HUDEP-2 (cell line): Measurements from ENCODE around the gene CELA1.

Experiments used
- DNase-seq, 76 experiments: peaks; one replicate each; lab custom pipeline; 2025; ENCODE audit not compliant: unreplicated experiment in 76 of 76; lab: John Stamatoyannopoulos, UW

Gene CELA1

DNA sequence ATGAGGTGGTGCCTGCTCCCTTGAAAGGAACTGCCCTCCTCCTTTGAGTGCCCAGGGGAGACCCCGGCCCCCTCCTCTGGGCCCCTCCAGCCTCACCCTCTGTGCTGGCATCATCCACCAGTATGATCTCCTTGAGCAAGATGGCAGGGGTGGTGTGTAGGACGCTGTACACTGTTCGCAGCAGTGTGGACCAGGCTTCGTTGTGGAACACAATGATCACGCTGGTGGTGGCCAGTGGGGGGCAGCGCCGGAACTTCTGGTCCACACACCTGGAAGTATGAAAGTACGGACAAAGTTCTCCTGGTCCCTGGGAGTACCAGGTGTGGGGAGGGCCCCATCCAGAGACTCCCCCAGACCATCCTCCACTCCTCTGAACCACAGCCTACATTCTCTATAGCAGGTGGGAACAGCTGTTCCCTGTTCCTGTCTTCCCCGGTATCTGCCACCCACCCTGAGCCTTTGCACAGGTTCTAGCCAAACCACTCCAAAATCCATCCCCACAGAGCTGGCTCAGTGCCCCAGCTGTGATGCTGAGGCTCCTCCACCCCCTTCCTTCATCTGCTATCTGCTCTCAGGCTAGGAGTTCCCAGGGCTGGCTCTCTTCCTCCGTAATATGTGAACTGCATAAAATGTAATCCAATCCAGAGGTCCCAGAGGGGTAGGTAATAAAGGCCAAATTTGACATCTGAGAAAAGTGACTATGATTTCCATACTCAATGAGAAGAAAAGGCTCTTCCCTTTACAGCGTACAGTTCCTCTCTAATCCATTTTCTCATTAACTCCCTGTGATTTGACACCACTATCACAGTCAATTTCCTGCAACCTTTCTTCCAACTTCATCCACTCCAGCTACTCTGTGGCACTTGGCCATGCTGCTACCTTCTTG is 30.9 kb upstream of the CELA1 start:
- DNase-seq, result no peak

DNA sequence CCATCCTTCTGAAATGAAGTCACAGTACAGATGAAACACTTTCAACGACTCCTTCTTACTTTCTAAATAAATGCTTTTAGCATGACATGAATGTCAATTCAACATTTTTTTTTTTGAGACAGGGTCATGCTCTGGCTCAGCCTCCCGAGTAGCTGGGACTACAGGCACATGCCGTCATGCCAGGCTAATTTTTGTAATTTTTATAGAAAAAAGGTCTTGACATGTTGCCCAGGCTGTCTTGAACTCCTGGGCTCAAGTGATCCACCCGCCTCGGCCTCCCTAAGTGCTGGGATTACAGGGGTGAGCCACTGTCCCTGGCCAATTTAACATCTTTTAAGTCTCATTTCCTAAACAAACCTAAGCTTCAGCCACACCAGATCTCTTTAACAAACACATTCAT is 28.4 kb upstream of the CELA1 start:
- DNase-seq, result no peak

DNA sequence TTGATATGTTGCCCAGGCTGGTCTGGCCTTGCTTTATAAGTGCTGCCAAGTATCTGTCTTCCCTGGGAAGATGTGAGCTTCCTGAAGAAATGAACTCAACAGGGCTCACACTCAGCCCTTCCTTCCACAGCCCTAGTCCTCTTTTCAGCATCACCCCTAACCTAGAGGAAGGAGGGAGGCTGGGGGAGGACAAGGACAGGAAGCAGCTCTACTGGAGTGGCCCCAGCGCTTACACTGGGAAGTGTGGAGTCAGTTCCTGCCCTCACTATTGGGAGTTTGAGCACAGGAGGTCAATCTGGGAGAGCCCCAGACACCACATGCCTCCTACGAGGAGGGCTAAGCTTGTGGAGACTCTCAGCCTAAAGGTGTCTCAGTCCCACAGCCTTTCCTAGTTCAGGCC is 27.9 kb upstream of the CELA1 start:
- no peak for DNase-seq

DNA sequence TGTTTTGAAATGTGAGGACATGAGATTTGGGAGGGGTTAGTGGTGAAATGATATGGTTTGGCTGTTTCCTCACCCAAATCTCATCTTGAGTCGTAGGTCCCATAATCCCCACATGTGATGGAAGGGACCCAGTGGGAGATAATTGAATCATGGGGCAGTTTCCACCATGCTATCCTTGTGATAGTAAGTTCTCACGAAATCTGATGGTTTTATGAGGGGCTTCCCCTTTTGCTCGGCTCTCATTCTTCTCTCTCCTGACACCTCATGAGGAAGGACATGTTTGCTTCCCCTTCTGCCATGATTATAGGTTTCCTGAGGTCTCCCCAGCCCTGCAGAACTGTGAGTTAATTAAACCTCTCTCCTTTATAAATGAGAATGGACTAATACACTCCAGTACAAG is 26.7 kb upstream of the CELA1 start:
- no peak for DNase-seq

DNA sequence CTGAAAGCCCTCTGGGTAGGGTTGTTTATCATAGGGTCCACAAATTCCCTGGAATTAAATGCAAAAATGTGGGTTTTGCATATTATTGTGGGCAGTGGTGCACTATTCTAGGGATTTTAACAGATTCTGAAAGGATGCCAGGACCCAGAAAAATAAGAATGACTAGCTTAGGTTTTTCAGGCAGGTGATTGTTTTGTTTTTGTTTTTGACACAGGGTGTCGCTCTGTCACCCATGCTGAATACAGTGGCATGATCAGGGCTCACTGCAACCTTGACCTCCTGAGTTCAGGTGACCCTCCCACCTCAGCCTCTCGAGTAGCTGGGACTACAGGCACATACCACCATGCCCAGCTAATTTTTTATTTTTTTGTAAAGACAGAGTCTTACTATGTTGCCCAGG is 25.5 kb upstream of the CELA1 start:
- DNase-seq, result no peak

DNA sequence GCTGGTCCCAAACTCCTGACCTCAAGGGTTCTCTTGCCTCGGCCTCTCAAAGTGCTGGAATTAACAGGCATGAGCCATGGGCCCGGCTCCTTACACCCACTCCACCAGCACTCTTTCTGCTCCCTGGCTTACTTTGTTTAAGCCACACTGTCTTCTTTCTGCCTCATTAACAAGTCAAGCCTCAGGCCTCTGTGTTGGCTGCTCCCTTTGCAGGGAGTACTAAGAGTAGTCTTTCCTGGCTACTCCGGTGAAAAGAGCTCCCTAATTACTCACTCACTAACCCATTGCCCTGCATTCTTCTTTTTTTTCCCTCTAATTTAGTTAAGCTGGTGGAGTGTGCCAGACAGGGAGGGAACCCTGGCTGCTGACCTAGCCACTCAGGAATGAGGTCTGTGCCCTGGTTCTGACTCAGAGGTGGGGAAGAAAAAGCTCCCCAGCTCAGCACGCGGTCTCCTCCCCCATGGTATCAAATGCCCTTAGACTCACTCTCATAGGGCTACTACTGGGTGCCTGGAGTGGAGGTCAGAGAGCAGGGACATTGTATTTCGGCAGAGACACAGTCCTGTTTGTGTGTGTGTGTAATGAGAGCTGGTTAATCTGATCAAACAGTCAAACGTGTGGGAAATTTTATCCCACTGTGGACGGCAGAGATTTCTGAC is 24.9 kb upstream of the CELA1 start:
- DNase-seq, result peak in 1 of 76 experiments; percentile 2

DNA sequence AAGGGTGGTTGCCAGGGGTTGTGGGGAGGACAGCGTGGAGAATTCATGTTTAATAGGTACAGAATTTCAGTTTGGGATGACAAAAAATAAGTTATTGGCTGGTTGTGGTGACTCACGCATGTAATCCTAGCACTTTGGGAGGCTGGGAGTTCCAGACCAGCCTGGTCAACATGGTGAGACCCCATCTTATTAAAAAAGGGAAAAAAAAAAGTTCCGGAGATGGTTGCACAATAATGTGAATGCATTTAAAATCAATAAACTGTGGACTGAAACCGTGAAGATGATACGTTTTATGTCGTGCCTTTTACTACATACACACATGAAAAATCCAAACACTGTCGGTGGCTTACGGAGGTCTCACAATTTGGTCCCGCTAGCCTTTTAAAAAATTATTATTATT is 24.2 kb upstream of the CELA1 start:
- no peak for DNase-seq

DNA sequence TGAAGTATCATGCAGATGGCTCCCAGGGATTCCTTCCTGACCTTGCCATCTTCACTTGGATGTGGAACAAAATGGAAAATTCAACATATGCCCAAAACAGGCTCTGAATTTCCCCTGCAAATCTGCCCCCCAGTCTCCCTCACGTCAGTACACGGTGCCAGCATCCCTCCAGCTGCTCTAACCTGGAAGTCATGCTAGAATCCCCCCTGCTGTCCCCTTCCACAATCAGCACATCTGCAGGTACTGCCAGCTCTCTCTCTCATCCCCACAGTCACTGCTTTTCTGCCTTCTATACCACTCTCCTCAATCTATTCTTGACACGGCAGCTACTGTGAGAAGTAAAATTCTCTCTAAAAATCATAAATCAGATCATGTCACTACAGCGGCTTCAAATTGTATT is 23.1 kb upstream of the CELA1 start:
- DNase-seq, result no peak

DNA sequence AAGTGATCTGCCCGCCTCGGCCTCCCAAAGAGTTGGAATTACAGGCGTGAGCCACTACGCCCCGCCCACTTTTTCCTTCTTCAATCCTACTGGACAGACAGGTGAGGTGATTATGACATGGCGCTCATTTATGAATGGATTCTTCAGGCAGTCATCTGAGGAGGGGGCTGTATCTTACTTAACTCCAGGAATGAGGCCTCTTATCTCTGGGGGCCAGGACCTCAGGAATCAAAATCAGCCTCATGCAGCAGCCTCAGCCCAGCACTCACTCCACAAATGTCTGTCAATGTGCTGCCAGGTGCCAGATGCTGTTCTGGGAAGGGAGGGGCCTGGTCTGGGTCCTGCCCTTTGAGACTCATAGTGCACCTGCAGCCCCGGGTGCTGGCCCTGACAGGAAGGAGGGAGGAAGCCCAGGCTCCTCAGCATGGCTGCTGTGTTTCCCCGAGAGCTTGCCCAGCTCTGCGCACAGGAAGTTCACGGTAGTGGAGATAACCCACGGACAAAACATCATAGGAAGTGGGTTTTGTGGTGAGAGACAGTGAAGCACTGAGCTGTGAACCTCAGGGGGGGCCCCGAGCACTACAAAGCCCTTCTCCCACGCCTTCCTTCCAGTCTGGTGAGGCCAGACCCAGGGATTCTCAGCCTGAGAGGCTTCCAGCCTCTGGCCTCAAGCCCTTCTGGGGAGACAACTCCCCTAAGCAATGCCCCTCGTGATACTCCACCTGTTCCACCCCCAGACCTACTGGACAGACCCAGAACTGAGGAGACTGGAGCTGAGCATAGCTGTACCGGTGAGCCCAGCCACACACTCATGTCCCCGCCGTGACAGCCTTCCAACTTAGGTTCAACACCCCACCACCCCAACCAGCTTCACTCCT is 22.4 kb upstream of the CELA1 start:
- peak in 12 of 76 experiments; percentile 10 to 35 (median 15) for DNase-seq

DNA sequence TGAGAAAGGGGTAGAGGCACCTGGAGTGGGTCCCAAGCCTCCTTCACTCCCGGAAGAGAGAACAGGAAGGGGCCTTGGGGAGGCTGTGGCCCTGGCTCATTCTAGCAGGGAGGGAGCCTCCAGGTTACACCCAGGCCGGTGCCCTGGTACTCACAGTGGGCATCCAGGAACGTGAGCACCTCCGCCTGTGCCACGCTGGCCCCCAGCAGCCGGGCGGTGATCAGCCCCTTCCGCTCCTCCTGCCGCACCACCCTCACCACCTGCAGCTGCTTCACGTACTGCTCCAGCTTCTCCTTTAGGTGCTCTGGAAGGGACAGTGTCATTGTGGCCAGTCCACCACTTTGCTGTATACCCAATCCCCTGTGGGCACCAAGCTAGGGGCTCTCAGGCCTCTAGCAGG is 18.8 kb upstream of the CELA1 start:
- no peak for DNase-seq

DNA sequence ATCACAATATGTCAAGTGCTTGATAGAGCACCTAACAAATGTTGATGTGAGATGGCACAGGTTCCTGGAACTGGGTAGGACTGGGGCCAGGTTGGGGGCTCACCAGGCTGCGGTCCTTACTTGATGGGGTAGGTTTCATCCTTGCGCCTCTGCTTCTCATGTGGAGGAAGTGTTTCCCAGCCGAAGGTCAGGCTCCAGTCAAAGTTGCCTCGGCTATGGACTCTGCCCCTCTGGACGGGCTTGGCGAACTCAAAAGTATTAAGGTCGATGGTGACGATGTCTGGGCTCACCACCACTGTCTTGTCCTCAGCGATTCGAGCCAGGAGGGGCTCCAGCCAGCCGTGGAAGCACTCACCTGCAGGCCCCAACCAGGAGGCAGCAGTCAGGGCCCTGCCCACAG is 17.5 kb upstream of the CELA1 start:
- DNase-seq, result no peak

DNA sequence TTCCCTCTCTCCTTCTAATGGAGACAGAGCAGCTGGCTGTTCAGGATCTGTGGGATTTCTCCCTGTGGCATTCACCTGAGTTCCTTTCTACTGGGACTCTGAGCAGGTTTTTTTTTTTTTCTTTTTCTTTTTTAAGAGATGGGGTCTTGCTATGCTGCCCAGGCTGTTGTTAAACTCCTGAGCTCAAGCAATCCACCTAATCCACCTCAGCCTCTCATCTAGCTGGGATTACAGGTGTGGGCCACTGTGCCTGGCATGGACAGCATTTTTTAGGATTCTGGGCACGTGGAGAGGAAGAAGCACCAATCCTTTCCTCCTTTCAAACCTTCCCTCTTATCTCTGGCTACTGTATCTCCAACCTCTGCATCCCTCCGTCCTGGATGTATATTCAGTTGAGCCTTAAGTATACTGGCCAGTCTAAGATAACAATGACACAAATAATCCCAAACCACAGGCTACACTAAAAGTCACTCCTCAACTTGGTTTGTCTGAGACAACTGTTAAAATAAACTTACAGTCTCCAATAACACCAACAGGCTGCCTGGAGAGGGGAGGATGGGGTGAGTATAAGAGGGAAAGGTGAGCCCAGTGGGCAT is 16.4 kb upstream of the CELA1 start:
- no peak for DNase-seq

DNA sequence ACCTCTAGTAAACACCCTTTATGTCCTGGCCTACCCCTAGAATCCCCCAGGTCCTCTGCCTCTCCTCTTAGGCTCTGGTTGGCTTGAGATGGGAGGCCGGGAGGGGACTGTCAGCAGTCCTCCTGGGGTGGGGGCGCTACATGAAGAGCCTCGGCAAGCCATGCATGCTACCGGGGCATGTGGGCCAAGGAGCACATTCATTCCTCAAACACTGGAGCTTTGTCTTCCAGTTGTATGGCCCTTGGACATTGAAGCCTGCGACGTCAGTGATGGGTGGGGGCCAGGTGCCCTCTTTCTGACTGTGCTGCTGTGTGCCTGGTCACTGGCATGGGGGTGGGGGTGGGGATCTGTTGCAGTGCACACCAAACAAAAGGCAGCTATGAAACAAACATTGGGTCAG is 15.8 kb upstream of the CELA1 start:
- DNase-seq, result no peak

DNA sequence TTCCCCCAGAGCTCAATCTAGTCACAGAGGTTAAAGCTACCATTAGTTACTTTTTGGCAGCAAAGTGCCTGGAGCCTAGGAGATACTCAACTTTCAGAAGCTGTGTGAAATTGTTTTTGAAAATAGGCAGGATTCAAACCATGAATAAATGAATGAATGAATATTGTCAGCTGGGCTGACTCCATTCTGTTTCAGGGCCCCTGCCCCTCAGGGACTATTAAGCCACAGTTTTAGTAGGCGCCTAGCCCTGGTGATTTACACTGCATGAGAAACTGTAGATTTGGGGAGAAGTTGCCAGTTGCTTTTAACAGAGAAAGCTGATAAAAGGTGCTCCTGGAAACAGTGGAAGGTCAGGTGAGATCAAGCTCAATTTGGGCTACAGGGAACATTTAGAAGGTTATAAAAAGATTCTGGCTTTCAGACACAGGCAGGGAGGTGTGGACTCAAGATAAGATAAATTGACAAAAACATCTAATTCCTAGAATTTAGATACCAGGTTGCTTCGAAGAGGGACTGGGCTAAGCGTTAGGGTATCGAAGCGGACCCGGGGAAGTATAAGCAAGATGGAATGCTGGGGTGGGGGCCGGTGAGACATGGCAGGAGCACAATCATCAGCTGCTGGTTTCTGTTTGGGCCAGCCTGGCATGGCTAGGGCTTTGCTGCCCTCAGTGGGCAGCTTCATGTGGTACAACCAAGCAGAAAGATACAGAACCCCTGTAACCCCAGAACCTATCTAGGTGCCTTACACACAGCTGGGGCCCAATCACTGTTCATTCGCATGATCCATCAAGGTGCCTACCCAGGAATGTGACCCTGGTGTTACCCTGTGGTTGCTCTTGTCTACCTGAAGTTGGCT is 14.9 kb upstream of the CELA1 start:
- DNase-seq, result peak in 3 of 76 experiments; percentile 2 to 6 (median 3)

DNA sequence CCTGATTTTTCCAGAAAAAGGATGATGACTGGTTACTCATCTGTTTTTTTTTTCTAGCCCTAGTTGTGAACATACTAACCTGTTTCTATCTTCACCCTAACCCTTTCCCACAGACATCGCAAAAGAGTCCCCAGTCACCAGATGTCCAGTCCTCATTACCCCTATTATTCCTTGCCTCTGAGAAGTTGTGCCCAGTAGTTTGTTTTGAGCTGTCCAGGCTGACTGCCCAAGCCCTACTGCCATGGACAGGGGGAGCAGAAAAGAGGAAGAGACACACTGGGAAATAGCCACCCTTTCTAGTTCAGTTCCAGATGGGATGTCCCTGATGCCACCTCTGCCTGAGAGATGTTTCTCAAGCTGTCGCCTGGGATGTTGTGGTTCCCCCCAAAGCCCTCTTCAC is 13.8 kb upstream of the CELA1 start:
- DNase-seq, result no peak

DNA sequence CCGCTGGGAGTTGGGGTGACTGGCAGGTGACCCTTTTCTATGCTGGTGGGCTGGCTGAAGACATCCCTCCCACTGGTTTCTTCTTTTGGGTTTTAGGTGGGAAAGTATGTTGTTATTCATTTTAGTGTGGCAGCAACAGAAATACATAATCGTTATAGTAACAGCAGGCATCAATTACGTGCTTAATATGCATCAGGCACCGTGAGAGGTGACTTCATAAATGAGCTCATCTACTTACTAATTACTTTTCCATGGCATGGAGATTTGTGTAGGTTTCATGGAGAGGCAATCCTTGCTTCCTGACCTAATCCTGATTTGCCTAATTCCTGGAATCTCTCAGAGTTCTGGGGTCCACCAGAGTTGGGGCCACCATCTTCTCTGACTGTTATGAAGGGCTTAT is 13.4 kb upstream of the CELA1 start:
- no peak for DNase-seq

DNA sequence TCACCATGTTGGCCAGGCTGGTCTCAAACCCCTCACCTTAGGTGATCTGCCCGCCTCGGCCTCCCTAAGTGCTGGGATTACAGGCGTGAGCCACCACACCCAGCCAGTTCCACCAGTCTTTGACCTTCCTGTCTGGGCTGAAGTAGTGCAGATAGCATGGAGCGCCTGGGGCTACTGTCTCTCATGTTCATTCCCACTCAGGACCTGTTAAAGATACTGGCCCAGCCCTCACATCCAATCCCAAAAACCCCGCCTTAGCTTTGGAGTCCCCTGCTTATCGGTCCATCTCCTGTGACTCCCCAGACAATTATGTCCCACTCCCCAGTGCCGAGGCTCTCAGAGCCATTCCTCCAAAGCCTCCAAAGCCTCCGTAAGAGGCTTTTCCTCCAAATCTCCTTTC is 12.0 kb upstream of the CELA1 start:
- DNase-seq, result no peak

DNA sequence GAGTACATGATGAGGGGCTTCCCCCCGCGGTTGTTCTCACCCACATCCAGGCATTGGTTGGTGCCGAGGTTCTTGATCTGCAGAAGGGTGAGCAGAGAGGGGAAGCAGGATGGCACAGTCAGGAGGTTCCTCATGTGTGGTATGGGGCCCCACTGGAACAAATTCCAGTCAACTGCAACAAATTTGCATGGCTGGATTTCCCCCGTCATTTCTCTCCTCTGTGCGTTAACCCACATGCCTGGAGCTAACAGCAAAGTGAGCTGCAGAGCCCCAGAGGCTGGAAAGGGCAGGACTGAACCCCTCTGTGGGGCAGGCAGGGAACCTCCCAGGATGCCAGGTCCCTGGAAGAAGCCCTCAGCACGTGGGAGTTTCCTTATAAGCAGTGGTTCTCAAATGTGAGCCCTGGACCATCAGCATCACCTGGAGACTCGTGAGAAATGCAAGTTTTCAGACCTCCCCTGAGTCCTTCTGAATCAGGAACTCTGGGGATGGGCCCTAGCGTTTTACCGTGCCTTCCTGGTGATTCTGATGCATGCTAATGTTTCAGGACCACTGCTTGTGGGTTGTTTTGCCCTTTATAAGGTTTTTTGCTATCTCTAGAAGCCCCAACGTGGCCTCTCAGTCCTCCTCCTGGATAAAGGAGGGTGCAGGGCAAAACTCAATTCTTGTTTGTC is 11.0 kb upstream of the CELA1 start:
- DNase-seq, result no peak

DNA sequence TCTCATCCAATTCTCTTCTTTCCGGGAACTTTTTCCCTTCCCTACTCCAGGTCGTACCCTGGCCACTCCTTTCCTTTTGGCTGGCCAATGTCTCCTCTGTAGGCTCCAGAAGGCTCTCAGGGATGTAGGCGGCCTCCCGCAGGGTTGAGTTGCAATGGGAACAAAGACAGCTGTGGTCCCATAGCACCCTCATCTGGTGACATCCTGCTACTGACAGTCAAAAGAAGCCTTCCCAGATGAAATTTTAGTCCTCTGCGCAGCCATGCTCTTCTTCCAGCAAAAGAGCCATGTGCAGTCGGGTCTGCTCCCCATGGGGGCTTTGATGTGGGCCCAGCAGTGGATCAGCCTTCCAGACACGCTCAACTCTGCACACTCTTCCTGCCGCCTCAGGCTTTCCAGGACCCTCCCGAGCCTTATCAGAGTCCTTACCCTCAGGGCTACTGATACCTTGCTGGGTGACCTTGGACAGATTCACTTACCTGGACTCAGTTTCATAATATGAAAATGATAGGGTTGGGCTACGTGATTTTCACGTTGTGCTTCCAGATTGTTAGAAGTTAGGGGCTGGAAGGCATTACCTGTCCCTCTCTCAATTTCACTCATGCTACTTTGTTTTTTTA is 5.5 kb upstream of the CELA1 start:
- DNase-seq, result peak in 18 of 76 experiments; percentile 5 to 39 (median 17)
